ENCODE measurements around the gene LAPTM4A.

Gene LAPTM4A

DNA sequence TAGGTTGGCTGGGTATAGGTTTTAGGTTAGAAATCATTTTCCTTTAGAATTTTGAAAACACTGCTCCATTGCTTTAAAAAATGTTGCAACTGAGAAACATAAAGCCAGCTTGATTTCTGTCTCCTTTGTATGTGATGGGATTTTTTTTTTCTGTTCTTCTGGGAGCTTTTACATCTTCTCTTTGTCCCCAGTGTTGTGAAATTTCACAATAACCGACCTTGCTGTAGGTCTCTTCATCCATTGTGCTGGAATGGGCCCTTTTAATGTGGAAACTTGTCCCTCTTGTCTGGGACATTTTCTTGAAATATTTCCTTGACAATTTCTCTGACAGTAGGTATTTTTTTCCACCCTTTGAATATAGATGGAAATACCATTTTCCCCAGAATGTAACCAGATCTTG is 44.0 kb upstream of the LAPTM4A start:
- Histone ChIP-seq H3K36me3 (replicated peaks; ENCODE audit: low read depth, low read length) (no peaks in the 10 kb centered on the region), H3K27ac (ENCODE audit: low read length) (no peak overlapping the region)

DNA sequence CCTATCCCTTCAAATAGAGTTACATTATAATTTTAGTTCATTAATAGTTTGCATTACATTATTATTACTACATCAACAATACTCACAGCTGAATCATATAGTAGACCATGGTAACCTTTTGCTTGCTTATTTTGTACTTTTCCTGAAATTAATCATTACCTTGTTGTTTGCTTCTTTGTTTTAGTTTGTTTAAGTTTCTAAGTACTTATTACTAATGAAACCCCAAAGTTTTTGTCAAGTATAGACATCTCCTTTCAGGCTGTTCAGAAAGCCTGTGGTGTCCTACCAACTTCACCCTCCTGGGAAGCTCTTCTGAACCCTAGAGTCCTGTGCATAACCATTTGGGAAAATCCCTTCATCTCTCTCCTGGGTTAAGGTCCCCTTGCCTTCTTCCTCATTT is 43.5 kb upstream of the LAPTM4A start:
- H2AFZ ChIP-seq (ENCODE audit: low read depth, low read length), result no peak overlapping the region
- TF ChIP-seq, protein P1, sequence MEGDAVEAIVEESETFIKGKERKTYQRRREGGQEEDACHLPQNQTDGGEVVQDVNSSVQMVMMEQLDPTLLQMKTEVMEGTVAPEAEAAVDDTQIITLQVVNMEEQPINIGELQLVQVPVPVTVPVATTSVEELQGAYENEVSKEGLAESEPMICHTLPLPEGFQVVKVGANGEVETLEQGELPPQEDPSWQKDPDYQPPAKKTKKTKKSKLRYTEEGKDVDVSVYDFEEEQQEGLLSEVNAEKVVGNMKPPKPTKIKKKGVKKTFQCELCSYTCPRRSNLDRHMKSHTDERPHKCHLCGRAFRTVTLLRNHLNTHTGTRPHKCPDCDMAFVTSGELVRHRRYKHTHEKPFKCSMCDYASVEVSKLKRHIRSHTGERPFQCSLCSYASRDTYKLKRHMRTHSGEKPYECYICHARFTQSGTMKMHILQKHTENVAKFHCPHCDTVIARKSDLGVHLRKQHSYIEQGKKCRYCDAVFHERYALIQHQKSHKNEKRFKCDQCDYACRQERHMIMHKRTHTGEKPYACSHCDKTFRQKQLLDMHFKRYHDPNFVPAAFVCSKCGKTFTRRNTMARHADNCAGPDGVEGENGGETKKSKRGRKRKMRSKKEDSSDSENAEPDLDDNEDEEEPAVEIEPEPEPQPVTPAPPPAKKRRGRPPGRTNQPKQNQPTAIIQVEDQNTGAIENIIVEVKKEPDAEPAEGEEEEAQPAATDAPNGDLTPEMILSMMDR (IDR thresholded peaks at IDR 0.05; ENCODE audit: low read depth, low read length), result no peak
- TF ChIP-seq EZH2phosphoT487 (IDR thresholded peaks at IDR 0.05; ENCODE audit: low read depth), result no peak
- H3K4me1 ChIP-seq (ENCODE audit: low read length), result peaks cover 10% of the 10 kb centered on the region
- H3K27me3 ChIP-seq (ENCODE audit: low read depth, low read length), result peaks cover 9% of the 10 kb centered on the region; the same call in 1 of the 2 replicates
- H3K36me3 ChIP-seq (replicated peaks; ENCODE audit: low read depth, low read length), result no peaks in the 10 kb centered on the region
- H3K9ac ChIP-seq (ENCODE audit: low read length), result no peak overlapping the region
- no peaks in the 10 kb centered on the region for H4K20me1 ChIP-seq (ENCODE audit: insufficient read depth, low read length)
- H3K79me2 ChIP-seq (ENCODE audit: low read length), result no peaks in the 10 kb centered on the region
- H3K4me2 ChIP-seq (ENCODE audit: low read length), result no peak overlapping the region
- H3K4me3 ChIP-seq (ENCODE audit: low read length), result no peak overlapping the region
- no peak overlapping the region for H3K27ac ChIP-seq (ENCODE audit: low read length)
- H3K9me3 ChIP-seq (ENCODE audit: insufficient read depth, low read length), result no peaks in the 10 kb centered on the region

More for the DNA sequence above, 44.0 kb upstream of the LAPTM4A start:
- Histone ChIP-seq H3K4me3 (ENCODE audit: low read length) (no peak overlapping the region), H3K9me3 (ENCODE audit: insufficient read depth, low read length) (no peaks in the 10 kb centered on the region), H3K9ac (ENCODE audit: low read length) (no peak overlapping the region), H3K79me2 (ENCODE audit: low read length) (no peaks in the 10 kb centered on the region), H2AFZ (ENCODE audit: low read depth, low read length) (no peak overlapping the region), H3K4me2 (ENCODE audit: low read length) (no peak overlapping the region), H4K20me1 (ENCODE audit: insufficient read depth, low read length) (no peaks in the 10 kb centered on the region), H3K27me3 (ENCODE audit: low read depth, low read length) (peaks cover 8% of the 10 kb centered on the region; the same call in 1 of the 2 replicates), H3K4me1 (ENCODE audit: low read length) (peaks cover 10% of the 10 kb centered on the region)
- TF ChIP-seq EZH2phosphoT487 (IDR thresholded peaks at IDR 0.05; ENCODE audit: low read depth), result no peak
- TF ChIP-seq, protein P1 (IDR thresholded peaks at IDR 0.05; ENCODE audit: low read depth, low read length), result no peak

DNA sequence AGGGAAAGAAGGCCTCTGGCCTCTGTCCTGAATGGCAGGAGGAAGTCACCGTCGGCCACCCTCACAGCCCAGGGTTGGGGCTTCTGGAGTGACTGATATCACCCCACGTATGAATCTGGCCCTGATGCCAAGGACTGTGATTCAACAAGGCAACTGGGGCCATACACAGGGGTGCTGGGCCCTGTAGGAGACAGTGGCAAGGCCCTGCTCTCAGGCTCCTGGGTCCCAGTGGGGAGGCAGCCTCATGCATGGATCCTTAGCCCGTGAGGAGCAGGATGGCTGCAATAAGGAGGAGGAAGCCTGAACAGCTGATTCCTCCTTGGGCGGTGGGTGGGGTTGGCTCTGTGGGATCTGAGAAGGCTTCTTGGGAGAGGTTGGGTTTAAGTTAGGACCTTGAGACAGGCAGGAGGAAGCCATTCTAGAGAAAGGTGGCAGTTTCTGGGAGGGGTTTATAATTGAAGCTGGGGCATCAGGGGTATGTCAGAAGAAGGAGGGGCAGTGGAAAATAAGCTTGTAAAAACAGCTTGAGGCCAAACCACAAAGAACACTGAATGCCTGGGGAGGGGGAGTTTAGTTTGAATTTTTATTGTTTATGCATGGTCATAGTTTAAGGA is 42.8 kb upstream of the LAPTM4A start:
- Histone ChIP-seq H3K27me3 (ENCODE audit: low read depth, low read length) (peaks cover 16% of the 10 kb centered on the region), H3K9me3 (ENCODE audit: insufficient read depth, low read length) (no peaks in the 10 kb centered on the region), H3K4me3 (ENCODE audit: low read length) (no peak overlapping the region), H4K20me1 (ENCODE audit: insufficient read depth, low read length) (no peaks in the 10 kb centered on the region), H3K9ac (ENCODE audit: low read length) (no peak overlapping the region), H2AFZ (ENCODE audit: low read depth, low read length) (no peak overlapping the region; the same call in 1 of the 2 replicates), H3K36me3 (replicated peaks; ENCODE audit: low read depth, low read length) (no peaks in the 10 kb centered on the region), H3K4me1 (ENCODE audit: low read length) (peaks cover 10% of the 10 kb centered on the region), H3K79me2 (ENCODE audit: low read length) (no peaks in the 10 kb centered on the region), H3K4me2 (ENCODE audit: low read length) (no peak overlapping the region), H3K27ac (ENCODE audit: low read length) (no peak overlapping the region)
- TF ChIP-seq EZH2phosphoT487 (IDR thresholded peaks at IDR 0.05; ENCODE audit: low read depth), result no peak
- TF ChIP-seq, protein P1 (IDR thresholded peaks at IDR 0.05; ENCODE audit: low read depth, low read length), result no peak

DNA sequence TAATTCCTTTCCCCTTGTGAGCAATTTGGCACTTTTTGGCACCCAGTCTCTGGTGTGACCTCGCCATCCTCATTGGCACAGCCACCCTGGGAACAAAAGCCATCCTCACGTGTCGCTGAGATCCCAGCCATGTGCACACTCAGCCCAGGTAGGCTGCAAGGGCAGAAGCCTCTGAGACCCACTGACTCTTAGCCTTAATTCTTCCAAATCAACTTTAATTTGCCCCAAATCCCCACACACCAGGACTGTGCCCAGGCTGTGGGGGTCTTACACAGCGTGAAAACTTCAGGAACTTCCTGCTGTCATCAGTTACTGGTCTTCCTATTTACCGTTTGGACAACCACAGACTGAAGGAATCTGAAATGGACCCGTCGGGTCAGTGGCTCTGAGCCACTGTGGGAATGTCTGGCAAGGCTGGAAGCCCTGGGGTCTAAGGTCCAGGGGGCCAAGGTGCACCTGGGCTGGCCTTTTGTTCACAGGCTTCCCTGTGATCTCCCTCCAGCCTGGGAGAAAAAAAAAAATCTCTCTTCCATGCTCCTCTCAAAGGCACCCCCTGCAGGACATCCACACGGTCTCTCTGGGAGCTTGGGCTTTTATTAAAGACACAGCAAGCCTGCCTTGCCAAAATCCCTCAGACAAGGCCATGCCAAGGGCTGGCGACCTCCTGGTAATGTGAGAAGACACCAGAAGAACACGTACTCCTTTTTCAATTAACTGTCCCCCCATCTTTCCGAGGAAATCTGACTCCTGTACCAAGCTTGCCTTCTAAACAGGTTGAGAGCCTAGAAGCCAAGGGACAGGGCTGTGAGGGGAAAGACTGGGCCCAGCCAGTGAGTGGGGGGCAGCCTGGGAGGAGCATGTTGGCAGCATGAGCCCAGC is 42.1 kb upstream of the LAPTM4A start:
- no peaks in the 10 kb centered on the region for H4K20me1 ChIP-seq (ENCODE audit: insufficient read depth, low read length)
- no peak overlapping the region for H3K4me2 ChIP-seq (ENCODE audit: low read length)
- H3K36me3 ChIP-seq (replicated peaks; ENCODE audit: low read depth, low read length), result no peaks in the 10 kb centered on the region
- TF ChIP-seq EZH2phosphoT487 (IDR thresholded peaks at IDR 0.05; ENCODE audit: low read depth), result no peak
- TF ChIP-seq, protein P1 (IDR thresholded peaks at IDR 0.05; ENCODE audit: low read depth, low read length), result peak; percentile 36
- 0 out of 2 replicates have a peak overlapping the region, but pooled peaks have one; percentile 1 for H2AFZ ChIP-seq (ENCODE audit: low read depth, low read length)
- no peaks in the 10 kb centered on the region for H3K79me2 ChIP-seq (ENCODE audit: low read length)
- peaks cover 10% of the 10 kb centered on the region for H3K4me1 ChIP-seq (ENCODE audit: low read length)
- H3K9ac ChIP-seq (ENCODE audit: low read length), result no peak overlapping the region
- no peak overlapping the region for H3K4me3 ChIP-seq (ENCODE audit: low read length)
- H3K9me3 ChIP-seq (ENCODE audit: insufficient read depth, low read length), result no peaks in the 10 kb centered on the region
- H3K27ac ChIP-seq (ENCODE audit: low read length), result no peak overlapping the region
- H3K27me3 ChIP-seq (ENCODE audit: low read depth, low read length), result peaks cover 22% of the 10 kb centered on the region

Measured in OCI-LY3 (cell line).